ES-I3 (cell line): ENCODE measurements around the gene TTC32.
"Not testable (repeated sequence)": the region's sequence is repeated elsewhere in the genome, so short reads cannot be mapped to it uniquely, and the experiment has no call there.

ENCODE experiments used
- H3K36me3 ChIP-seq: 2 replicates; pipeline ENCODE4 v1.6.1; 2013; ENCODE audit warnings: mild to moderate bottlenecking, low read length, control low read depth, moderate library complexity; ENCODE audit not compliant: insufficient read depth
- H3K4me1 ChIP-seq: 2 replicates; pipeline ENCODE4 v1.6.1; 2013; ENCODE audit warnings: mild to moderate bottlenecking, control low read depth, low read length; ENCODE audit not compliant: insufficient read depth
- H3K9ac ChIP-seq: 2 replicates; pipeline ENCODE4 v1.6.1; 2013; ENCODE audit warnings: low read depth, mild to moderate bottlenecking, low read length, moderate library complexity
- H3K9me3 ChIP-seq: 2 replicates; pipeline ENCODE4 v1.6.1; 2013; ENCODE audit warnings: mild to moderate bottlenecking, low read length, moderate library complexity; ENCODE audit not compliant: control insufficient read depth, insufficient read depth

TTC32 gene

GRCh38 chr2:19916385-19916950 lies 14.7 kb upstream of the TTC32 start:
- no peaks in the 10 kb centered on the region; the same call in 1 of the 2 replicates for H3K4me1 ChIP-seq
- H3K9ac ChIP-seq, result no peak overlapping the region
- no peaks in the 10 kb centered on the region for H3K36me3 ChIP-seq
- H3K9me3 ChIP-seq, result no peaks in the 10 kb centered on the region

DNA sequence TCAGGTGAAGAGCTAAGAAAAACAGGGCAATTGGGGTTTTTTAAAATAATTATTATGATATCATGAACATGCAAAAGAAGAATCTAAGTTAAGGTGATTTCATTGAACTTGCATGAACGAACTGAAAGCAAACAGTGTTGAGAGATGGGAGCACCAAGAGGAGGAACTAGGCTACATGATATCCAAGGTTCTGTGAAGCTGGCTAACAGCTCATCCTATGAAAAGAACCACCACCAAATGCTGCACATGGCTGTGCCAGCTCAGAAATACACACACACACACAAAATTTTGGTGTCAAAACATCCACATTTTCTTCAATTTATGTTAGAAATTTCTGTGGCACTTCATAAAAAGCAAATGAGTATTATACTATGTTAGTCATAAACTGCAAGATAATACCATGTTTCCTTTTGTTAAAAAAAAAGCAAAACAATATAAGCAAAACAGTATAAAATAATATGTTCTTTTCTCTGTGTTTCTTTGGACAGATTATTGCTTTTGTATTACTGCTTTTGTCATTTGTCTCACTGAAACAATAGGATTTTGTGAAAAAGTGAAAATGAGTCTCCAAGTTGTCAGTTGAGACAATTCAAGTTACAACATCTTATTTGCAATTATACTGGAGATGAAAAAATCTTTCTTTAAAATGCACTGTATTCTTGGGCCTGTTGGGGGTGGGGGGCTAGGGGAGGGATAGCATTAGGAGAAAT lies 12.6 kb upstream of the TTC32 start:
- no peak overlapping the region for H3K9ac ChIP-seq
- H3K4me1 ChIP-seq, result no peaks in the 10 kb centered on the region; the same call in 1 of the 2 replicates
- no peaks in the 10 kb centered on the region for H3K36me3 ChIP-seq
- no peaks in the 10 kb centered on the region for H3K9me3 ChIP-seq

DNA sequence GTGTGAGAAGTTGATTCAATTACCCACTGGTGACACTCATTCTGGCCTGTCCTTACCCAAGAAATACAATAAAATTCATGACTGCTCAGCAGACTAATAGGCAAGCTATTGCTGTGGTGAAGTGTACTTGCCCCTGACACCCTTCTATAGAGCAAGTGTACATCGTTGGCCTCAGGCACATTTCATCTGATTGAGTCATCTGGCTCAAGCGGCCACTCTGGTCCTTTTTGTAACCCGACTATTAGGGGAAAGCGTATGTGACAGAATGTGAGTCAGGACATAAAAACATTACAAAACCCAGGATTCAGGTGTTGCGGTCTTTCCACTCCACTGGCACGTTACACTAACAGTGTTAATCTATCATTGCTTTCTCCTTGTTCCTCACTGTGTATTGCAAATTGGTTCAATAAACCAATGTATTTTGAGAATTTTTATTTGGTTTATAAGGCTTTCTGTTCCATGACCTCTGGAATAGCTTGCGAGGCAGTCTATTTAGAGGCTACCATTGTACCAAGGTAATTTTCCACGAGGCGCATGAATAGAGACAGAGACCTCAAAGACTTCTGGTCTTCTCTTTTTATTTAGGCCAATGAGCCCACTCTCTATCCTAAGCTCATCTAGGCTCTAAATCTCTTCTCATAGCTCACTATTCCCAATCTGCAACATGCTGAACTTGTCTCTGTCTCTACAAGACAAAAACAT lies 10.2 kb upstream of the TTC32 start:
- Histone ChIP-seq H3K9me3 (no peaks in the 10 kb centered on the region), H3K36me3 (no peaks in the 10 kb centered on the region), H3K4me1 (no peaks in the 10 kb centered on the region; the same call in 1 of the 2 replicates), H3K9ac (no peak overlapping the region)

- H3K36me3 ChIP-seq, result no peaks in the 10 kb centered on the region
- peak overlapping the region; percentile 91 for H3K9ac ChIP-seq
- no peaks in the 10 kb centered on the region; the same call in 1 of the 2 replicates for H3K4me1 ChIP-seq
- no peaks in the 10 kb centered on the region for H3K9me3 ChIP-seq
Observed at GRCh38 chr2:19902216-19902740, 495 bp upstream of the TTC32 start.

- H3K4me1 ChIP-seq, result no peaks in the 10 kb centered on the region; the same call in 1 of the 2 replicates
- no peaks in the 10 kb centered on the region for H3K9me3 ChIP-seq
- H3K36me3 ChIP-seq, result no peaks in the 10 kb centered on the region
Observed at GRCh38 chr2:19900931-19901441, 797 bp downstream of the TTC32 start.

DNA sequence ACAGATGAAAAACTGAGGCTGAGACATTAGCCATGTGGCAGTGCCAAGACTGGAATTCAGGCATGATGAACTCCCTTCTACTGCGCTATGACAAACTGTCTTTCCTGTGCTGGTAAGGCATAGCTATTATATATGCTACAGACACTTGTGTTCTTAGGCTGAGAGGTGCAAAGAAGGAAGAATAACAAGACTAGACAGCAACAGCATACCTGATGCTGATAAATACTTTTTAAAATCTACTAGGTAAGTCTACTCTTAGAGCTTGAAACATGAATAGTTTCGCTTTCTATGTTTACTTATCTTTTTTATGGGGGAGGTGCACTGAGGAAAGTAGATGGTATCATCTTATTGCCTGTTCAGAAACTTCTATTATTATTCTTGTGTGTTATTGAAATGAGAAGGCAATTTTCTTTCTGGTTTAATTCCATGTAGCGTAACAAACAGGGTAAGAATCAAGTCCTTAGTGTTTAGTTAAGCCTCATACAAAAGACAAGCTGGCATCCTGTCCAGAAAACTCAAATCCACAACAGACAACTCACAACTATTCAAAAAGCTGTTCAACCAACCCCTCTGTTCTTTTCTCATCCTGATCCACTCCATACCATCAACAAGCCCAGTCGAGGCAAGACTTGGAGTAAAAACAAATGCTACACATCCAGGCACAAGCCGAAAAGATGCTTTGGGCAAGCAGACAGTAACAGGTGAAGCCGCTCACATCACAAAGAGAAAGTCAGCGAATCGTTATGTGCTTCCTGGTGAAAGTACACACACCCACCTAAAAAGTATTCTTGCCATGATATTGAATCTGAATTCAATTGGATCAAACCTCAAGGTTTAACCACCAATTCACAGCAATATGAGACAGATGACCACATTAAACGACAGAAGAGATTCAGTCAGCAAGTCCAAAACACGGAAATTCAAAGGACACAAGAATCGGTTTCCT lies 1.5 kb downstream of the TTC32 start:
- no peaks in the 10 kb centered on the region for H3K9me3 ChIP-seq
- H3K4me1 ChIP-seq, result no peaks in the 10 kb centered on the region; the same call in 1 of the 2 replicates
- H3K9ac ChIP-seq, result peak overlapping the region; percentile 91
- H3K36me3 ChIP-seq, result no peaks in the 10 kb centered on the region

More at GRCh38 chr2:19900931-19901441, 797 bp downstream of the TTC32 start:
- H3K9ac ChIP-seq, result peak overlapping the region; percentile 91

DNA sequence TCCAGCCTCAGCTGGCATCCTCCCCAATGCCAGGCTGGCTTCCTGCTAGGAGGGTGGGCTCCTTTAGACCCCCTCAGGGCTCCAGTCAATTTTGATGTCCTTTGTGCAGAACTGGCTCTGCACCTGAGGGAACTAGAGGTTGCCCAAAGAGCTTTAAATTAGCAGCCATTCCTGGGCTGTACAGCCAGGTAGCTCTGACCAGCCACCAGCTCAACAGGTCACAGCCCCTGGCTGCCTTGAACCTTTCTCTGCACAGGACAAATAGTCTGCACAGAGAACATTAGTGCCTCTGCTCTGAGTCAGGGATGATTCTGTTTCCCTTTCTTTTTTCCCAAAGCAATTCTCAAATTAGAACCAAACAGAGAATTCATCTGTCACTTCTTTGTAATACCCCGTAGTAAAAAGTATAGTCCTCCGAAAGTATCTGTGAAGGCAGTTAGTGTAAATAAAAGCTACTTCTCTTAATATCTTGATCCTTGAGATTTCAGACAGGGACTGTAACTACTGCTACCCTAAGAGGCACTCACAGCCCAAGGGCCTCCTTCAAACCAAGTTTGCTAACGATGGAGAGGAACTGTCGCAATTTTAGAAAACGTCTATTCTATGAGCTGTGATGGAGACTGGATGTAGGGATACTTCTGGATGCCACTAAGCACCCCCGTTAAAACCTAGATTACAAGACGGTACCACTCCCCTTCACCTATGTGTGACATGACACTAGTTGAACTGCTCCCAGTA lies 3.0 kb downstream of the TTC32 start:
- no peaks in the 10 kb centered on the region for H3K36me3 ChIP-seq
- H3K4me1 ChIP-seq, result no peaks in the 10 kb centered on the region; the same call in 1 of the 2 replicates
- H3K9ac ChIP-seq, result no peak overlapping the region
- H3K9me3 ChIP-seq, result no peaks in the 10 kb centered on the region

DNA sequence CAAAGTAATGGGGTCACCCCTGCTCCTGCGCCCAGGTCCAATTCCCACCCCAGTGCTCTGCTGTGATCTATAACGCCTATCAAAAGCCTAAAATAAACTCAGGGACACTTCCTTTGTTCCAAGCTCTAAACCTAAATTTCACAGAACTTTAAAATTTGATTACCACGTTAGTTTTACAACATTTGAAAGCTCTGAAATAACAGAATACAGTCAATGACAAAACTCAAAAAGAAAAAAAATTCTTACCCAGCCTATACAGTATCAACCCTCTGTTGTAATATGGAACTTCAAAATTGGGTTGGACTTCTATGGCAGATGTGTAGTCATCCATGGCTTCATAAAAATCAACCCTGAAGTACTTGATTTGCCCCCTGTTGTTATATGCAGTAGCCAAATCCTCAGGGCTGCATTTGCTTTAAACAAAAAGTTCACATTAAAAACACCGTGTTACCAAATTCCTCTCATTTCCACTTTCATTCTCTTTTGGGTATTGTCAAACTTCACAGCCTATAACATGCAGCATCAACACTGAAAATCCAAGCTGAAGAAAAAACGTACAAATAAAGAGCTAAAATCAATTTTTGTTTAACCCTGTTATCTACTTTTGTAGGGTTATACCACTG lies 4.0 kb downstream of the TTC32 start:
- no peaks in the 10 kb centered on the region for H3K36me3 ChIP-seq
- H3K9me3 ChIP-seq, result no peaks in the 10 kb centered on the region
- H3K9ac ChIP-seq, result no peak overlapping the region
- H3K4me1 ChIP-seq, result no peaks in the 10 kb centered on the region

- H3K9me3 ChIP-seq, result no peaks in the 10 kb centered on the region
- H3K9ac ChIP-seq, result no peak overlapping the region
- H3K4me1 ChIP-seq, result no peaks in the 10 kb centered on the region
- no peaks in the 10 kb centered on the region for H3K36me3 ChIP-seq
Observed at GRCh38 chr2:19895535-19895934, 6.2 kb downstream of the TTC32 start.

GRCh38 chr2:19894134-19894792 lies 7.5 kb downstream of the TTC32 start:
- H3K36me3 ChIP-seq, result no peaks in the 10 kb centered on the region
- H3K9ac ChIP-seq, result no peak overlapping the region
- H3K9me3 ChIP-seq, result no peaks in the 10 kb centered on the region
- H3K4me1 ChIP-seq, result no peaks in the 10 kb centered on the region

GRCh38 chr2:19893520-19894133 lies 8.2 kb downstream of the TTC32 start:
- Histone ChIP-seq H3K9me3 (no peaks in the 10 kb centered on the region), H3K9ac (no peak overlapping the region), H3K36me3 (no peaks in the 10 kb centered on the region), H3K4me1 (no peaks in the 10 kb centered on the region)

DNA sequence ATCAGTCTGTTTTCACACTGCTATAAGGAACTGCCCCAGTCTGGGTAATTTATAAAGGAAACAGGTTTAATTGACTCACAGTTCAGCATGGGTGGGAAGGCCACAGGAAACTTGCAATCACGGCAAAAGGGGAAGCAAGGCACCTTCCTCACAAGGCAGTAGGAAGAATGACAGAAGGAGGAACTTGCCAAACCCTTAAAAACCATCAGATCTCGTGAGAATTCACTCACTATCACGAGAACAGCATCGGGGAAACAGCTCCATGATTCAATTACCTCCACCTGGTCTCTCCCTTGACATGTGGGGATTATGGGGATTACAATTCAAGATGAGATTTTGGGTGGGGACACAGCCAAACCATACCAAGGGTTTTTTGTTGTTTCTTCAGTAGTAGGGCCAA lies 9.8 kb downstream of the TTC32 start:
- not testable (repeated sequence) for H3K9ac ChIP-seq, H3K9me3 ChIP-seq, H3K36me3 ChIP-seq, H3K4me1 ChIP-seq
